GM21515 (cell line): ENCODE results near the gene C1QL3.

Experiments used
- ATAC-seq: cut with Tn5 transposase; IDR thresholded peaks from one replicate; pipeline ENCODE4 v1.9.1; 2021; ENCODE audit not compliant: unreplicated experiment

C1QL3 gene

DNA sequence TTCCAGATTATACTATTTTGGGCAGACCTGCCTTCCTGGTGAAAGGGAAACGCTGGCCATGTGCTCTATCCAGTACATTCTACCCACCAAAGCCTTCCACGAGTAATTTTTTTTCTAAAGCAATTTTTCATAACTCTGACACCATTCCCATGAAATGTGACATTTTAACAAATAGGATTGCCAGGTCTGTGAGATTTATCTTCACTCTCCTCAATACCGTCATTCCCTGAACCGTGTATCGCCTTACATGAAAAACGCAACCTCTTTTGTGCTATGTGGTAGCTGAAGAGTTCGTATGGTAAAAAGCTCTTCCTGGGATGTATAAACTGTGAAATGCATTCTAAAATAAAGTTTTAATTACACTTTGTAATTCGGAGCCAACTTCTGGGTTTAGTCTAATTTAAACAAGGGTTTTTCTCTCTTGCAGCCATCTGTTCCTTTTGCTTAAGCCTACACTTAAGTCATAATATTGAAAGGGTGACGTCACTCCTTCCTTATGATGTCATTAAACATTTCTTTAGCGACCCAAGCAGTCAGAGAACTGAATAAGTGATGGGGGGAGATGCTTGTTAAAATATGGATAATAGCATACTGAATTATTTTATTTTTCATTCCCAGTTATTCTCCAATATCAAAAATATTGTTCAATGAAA, 27.7 kb downstream of the C1QL3 start:
- ATAC-seq, result no peak

DNA sequence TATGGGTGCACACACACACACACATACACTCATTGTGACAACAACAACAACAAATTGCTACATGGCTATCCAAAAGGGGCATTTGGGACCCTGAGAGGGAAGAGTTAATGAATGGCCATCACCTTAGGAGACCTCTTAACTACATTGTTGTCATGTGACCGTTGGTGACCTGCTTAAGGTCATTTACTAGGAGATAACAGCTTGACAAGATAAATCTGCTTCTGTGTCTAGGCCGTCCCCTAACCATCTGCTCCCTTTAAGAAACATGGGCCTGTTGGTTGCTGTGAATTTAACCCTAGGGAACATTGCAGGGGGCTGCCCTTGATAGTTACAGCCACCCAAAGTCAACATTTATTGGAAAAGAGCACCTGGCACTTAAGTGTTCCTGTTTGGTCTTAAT, 29.7 kb downstream of the C1QL3 start:
- ATAC-seq, result no peak

DNA sequence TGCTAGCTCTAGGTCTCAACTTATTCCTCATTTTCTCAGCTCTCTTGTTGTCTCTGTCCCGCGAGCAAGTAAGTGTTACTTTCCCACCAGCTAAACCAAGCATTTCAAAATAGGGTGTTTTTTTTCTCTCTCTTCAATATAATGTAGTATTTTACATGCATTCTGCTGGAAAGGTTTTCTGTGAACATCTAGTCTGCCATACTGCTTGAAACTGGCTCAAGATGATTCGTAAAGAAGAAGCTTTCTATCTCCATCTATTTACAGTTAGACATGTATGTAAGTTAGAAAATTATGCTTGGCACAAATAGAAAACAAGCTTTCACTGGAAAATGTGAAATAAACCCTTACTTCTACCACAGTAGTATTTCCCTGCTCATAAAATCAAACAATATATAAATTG, 31.2 kb downstream of the C1QL3 start:
- ATAC-seq, result no peak

DNA sequence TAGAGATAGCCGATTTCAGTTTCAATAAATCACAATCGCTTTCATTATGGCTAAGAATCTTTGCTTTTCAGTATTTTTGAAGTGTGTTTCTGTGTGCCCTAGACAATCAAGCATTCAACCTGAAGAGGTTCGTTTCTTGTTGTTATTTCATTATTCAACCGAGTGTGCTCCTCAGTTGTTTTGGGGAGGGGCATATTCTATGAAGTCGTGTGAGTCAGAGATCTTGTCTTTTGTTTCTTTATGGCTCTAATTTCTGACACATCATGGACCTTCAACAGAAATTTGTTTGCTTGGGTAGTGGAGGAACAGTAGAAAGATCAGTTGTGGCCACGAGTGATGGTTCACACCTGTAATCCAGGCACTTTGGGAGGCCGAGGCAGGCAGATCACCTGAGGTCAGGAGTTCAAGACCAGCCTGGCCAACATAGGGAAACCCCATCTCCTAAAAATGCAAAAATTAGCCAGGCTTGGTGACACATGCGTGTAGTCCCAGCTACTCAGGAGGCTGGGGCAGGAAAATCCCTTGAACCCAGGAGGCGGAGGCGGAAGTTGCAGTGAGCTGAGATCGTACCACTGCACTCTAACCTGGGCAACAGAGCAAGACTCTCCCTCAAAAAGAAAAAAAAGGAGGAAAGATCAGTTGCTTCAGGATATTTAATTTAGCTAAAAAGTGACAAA, 38.3 kb downstream of the C1QL3 start:
- no peak for ATAC-seq

DNA sequence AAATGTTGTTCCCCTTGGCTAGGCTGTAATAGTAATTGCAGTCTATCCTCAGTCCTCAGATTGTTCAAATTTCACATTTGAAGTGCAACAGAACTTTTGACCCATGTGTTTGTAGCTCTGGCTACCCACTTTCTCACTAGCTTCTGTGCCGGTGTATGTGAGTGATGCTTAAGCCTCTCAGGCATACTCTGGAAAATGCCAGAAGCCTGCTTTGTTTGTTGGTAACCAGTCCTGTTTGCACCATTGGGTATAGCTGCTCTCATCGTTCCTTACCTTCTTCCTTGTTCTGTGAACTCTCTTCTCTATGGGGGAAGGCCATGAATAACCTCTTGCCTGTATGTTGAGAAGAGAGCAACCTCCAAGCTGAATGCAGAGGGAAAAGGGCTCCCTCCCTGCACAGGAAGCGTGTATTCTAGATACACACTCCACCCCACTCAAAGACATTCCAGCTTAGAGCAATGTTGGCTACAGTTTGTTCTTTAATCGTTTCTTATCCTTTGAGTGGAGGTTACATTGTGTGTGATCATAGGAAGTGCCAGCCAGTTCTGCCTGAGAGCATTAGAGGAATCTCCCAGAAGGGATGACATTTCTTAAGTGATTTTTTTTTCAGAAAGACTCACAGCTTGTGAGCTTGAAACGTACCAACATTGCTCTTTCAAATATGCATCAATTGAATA, 40.5 kb downstream of the C1QL3 start:
- ATAC-seq, result no peak

DNA sequence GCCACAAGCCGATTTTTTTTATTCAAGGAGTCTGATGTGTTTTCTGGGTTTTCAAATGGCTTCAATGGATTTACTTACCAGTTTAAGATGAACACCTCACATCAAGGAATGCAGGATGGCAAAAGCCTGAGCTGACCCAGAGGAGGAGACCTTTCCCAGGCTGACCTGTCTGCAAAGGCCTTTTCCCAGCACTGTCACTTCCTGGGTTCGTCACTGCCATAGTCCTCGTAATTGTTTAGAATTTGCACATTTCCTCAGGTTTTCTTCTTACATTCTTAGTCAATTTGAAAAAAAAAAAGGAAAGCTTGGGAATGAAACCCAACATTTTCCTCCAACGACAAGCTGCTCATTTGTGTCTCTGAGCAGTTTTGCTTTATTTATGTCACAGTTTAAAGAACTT, 42.9 kb downstream of the C1QL3 start:
- ATAC-seq, result no peak

DNA sequence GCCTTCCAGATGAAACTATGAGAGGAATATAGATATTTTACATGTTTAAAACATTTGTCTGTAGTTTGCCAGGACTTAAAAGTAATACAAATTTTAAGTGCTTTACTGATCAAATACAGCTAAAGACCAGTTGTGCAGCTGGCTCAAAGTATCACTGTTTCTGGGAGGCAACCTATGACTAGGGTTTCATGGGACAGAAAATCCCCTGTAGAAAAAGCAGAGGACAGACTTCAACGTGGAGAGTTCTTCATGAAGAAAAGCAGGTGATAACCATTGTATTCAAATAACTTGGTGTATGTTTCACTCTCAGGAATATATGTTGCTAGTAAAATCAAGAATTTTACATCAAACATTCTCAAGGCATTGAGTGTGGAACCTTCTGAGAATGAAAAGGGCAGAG, 43.9 kb downstream of the C1QL3 start:
- ATAC-seq, result no peak

DNA sequence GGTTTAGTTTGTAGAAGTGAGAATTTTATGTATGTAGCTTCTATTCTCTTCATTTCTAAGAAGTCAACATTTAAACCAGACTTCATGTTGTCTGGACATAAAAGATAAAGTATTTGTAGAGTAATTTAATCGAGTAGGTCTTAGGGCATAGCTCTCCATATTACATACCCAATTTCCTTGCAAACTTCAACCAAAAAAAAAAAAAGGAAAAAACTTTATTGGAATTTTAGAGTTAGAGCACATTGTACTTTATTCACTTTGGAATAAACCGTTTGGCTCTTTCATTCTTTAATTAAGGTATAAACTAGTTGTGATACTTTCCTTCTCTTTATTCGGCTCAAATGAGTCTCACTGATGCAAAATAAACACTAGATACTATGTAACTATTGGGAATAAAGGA, 48.9 kb downstream of the C1QL3 start:
- ATAC-seq, result no peak

DNA sequence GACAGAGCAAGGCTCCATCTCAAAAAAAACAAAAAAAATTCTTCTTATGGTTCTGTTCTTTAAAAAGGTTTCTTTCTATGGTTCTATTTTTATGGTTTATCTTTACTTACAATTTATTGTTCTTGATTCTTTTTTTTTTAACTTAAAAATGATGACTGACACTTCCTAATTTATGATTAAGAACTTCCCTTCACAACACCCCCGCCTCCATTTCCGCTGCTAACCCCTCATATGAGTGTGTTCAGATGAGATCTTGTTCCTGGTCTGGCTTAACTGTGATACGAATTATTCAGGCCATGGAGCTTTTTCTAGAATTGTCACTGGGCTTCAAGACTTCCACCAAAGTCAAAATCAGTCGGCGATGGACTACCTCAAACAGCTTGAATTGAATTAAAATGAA, 50.9 kb downstream of the C1QL3 start:
- ATAC-seq, result no peak

DNA sequence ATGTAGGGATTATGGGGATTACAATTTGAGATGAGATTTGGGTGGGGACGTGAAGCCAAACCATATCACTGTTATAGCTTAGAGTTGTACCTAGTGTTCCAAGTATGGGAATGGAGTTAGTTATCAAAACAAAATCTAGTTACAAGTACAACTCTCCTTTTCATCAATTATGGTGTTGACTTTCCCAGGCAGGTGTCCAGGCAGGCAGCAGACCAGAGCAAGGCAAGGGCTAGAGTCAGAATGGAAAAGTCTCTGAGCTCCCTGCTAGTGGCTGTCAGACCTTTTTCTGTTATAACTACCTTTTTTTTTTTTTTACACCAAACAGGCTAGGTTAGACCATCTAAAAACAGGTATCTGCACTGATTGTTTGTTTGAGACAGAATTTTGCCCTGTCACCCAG, 55.7 kb downstream of the C1QL3 start:
- ATAC-seq, result no peak
